ENCODE results near the gene MOB4.

The MOB4 gene

GRCh38 chr2:197591339-197592072 lies 75.6 kb downstream of the MOB4 start:
- no peak for DNase-seq

GRCh38 chr2:197596766-197597165 lies 80.9 kb downstream of the MOB4 start:
- DNase-seq, result peak in 1 of 14 donors; percentile 16

GRCh38 chr2:197597166-197597565 lies 81.3 kb downstream of the MOB4 start:
- DNase-seq, result no peak

- DNase-seq, result no peak
These were observed 82.6 kb downstream of the MOB4 start for GRCh38 chr2:197598450-197598849.

- DNase-seq, result no peak
These were observed 83.6 kb downstream of the MOB4 start for GRCh38 chr2:197599285-197599965.

GRCh38 chr2:197600306-197600705 lies 84.4 kb downstream of the MOB4 start:
- no peak for DNase-seq

GRCh38 chr2:197601726-197602125 lies 85.9 kb downstream of the MOB4 start:
- DNase-seq, result no peak
